Keratinocyte (primary cell): ENCODE measurements around the gene DIPK2B. TPM values are rescaled to one million over a fixed set of nuclear protein-coding genes. Genes with fewer than 3 reads are reported as not detected.

ENCODE experiments used
- DNase-seq: peaks from one replicate; pipeline ENCODE4 v3.0.0-alpha.2; 2011; ENCODE audit warnings: low read depth, missing footprints, low spot score
- FAIRE-seq: peaks from 2 replicates; lab custom pipeline; 2011; peaks lifted over from hg19 to GRCh38; lab: Jason Lieb, UNC
- H2AFZ ChIP-seq: 2 replicates; pipeline ENCODE4 v1.6.0; 2012; ENCODE audit warnings: low read length, control low read depth, inconsistent platforms; ENCODE audit not compliant: control insufficient read depth
- H3K27ac ChIP-seq: 2 replicates; pipeline ENCODE4 v1.5.1; 2011; ENCODE audit warnings: low read length; ENCODE audit not compliant: control insufficient read depth, insufficient read depth
- H3K27me3 ChIP-seq: 3 replicates; pipeline ENCODE4 v1.6.0; 2011; ENCODE audit warnings: low read length; ENCODE audit not compliant: control insufficient read depth, insufficient read depth; ENCODE audit errors: extremely low read depth
- H3K36me3 ChIP-seq, 2 experiments: 2 replicates in 1 of 2; 3 replicates in 1 of 2; pipeline ENCODE4 v1.5.1; 2011; ENCODE audit warnings: low read length in 2 of 2, mild to moderate bottlenecking in 1 of 2; ENCODE audit not compliant: control insufficient read depth in 2 of 2, insufficient read depth in 2 of 2; ENCODE audit errors: extremely low read depth in 1 of 2
- H3K4me1 ChIP-seq: 3 replicates; pipeline ENCODE4 v1.5.1; 2011; ENCODE audit warnings: low read length; ENCODE audit not compliant: control insufficient read depth, insufficient read depth; ENCODE audit errors: extremely low read depth
- H3K4me2 ChIP-seq: 3 replicates; pipeline ENCODE4 v1.6.0; 2011; ENCODE audit warnings: low read depth, low read length; ENCODE audit not compliant: control insufficient read depth, insufficient read depth; ENCODE audit errors: extremely low read depth
- H3K4me3 ChIP-seq, 3 experiments: fragments of 200-600 bp in 1 of 3; sonication (generic) in 1 of 3; 2 replicates in 2 of 3; 3 replicates in 1 of 3; pipeline ENCODE4 v1.5.1; 2011 to 2016; ENCODE audit warnings: low read length in 3 of 3, mild to moderate bottlenecking in 3 of 3, control low read depth in 2 of 3, inconsistent platforms in 1 of 3, low read depth in 1 of 3, mixed read lengths in 1 of 3, mixed run types in 1 of 3, moderate library complexity in 1 of 3; ENCODE audit not compliant: control insufficient read depth in 2 of 3, insufficient read depth in 2 of 3; ENCODE audit errors: extremely low read depth in 1 of 3
- H3K79me2 ChIP-seq: 2 replicates; pipeline ENCODE4 v1.6.0; 2012; ENCODE audit warnings: low read length; ENCODE audit not compliant: control insufficient read depth, insufficient read depth
- H3K9ac ChIP-seq: 3 replicates; pipeline ENCODE4 v1.6.0; 2011; ENCODE audit warnings: low read length; ENCODE audit not compliant: control insufficient read depth, insufficient read depth; ENCODE audit errors: extremely low read depth
- H3K9me1 ChIP-seq: 3 replicates; pipeline ENCODE4 v1.6.0; 2011; ENCODE audit warnings: low read length; ENCODE audit not compliant: control insufficient read depth, insufficient read depth; ENCODE audit errors: extremely low read depth
- H3K9me3 ChIP-seq: 2 replicates; pipeline ENCODE4 v1.5.1; 2012; ENCODE audit warnings: low read depth, low read length; ENCODE audit not compliant: control insufficient read depth
- H4K20me1 ChIP-seq: 3 replicates; pipeline ENCODE4 v1.6.0; 2011; ENCODE audit warnings: low read length; ENCODE audit not compliant: control insufficient read depth, insufficient read depth; ENCODE audit errors: extremely low read depth
- EZH2 ChIP-seq: IDR thresholded peaks from one replicate; pipeline ENCODE4 v1.6.1; 2012; ENCODE audit warnings: inconsistent platforms, mild to moderate bottlenecking, low read length, moderate library complexity
- dilution Hi-C: fragments of 300-500 bp; cut with MboI; formaldehyde crosslinking; loops from one replicate; pipeline ENCODE4 v1.7.0; 2020; ENCODE audit warnings: low sequenced_read_pairs; ENCODE audit not compliant: extremely low pct_ligation_motif_present
- polyA plus RNA-seq, 5 experiments: library from polyadenylated mRNA; depleted of rRNA in 3 of 5; stranded (reverse) in 3 of 5; stranded (forward) in 1 of 5; unstranded in 1 of 5; fragments of >200 nt; gene quantifications; 1 replicate in 1 of 5; 2 replicates in 3 of 5; 3 replicates in 1 of 5; pipeline versions ENCODE4 v1.2.1 to v1.2.3, GENCODE V29; 2011 to 2012; ENCODE audit warnings: missing spikeins in 2 of 5, low read depth in 1 of 5, low replicate concordance in 1 of 5
- TF ChIP-seq, protein P1 (sequence below), 3 experiments: IDR thresholded peaks in 1 of 3; conservative IDR thresholded peaks in 1 of 3; optimal IDR thresholded peaks in 1 of 3; 2 replicates in 2 of 3; 3 replicates in 1 of 3; pipeline versions ENCODE3 to v1.5.1; 2011; ENCODE audit warnings: low read length in 3 of 3, mild to moderate bottlenecking in 3 of 3, moderate library complexity in 2 of 3, control low read depth in 1 of 3, inconsistent platforms in 1 of 3; ENCODE audit not compliant: insufficient read depth in 2 of 3; ENCODE audit errors: extremely low read depth in 1 of 3

The DIPK2B gene
- polyA plus RNA-seq, 1 donor (not counting 4 experiments of a cell fraction or from before 2014, with no cell fraction given) = not detected

DNA sequence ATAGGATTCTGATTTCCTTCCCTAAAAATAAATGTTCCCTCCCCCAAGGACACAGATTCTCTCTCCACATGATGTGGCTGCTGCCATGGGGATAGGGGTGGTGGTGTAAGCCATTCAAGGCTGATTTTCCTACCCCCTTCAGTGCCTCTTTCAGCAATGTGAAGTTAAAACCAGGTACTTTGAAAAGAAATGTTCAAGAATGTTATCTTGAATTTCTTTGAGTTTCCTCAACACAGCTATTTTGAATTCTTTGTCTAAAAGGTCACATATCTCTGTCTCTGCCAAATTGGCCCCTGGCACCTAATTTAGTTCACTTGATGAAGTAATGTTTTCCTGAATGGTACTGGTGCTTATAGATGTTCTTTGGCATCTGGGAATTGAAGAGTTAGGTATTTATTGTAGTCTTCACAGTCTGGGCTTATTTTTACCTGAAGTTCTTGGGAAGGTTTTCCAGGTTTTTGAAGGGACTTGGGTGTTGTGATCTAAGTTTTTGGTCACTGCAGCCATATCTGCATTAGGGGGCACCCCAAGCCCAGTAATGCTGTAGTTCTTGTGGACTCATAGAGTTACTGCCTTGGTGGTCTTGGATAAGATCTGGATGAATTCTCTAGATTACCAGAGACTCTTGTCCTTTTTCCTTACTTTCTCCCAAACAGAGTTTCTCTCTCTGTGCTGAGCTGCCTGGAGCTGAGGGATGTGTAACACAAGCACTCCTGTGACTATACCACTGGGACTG lies 7.6 kb upstream of the DIPK2B start:
- TF ChIP-seq, protein P1, sequence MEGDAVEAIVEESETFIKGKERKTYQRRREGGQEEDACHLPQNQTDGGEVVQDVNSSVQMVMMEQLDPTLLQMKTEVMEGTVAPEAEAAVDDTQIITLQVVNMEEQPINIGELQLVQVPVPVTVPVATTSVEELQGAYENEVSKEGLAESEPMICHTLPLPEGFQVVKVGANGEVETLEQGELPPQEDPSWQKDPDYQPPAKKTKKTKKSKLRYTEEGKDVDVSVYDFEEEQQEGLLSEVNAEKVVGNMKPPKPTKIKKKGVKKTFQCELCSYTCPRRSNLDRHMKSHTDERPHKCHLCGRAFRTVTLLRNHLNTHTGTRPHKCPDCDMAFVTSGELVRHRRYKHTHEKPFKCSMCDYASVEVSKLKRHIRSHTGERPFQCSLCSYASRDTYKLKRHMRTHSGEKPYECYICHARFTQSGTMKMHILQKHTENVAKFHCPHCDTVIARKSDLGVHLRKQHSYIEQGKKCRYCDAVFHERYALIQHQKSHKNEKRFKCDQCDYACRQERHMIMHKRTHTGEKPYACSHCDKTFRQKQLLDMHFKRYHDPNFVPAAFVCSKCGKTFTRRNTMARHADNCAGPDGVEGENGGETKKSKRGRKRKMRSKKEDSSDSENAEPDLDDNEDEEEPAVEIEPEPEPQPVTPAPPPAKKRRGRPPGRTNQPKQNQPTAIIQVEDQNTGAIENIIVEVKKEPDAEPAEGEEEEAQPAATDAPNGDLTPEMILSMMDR (optimal IDR thresholded peaks at IDR 0.05 in 1 of 3, IDR thresholded peaks at IDR 0.05 in 1 of 3, conservative IDR thresholded peaks at IDR 0.05 in 1 of 3; ENCODE audit: extremely low read depth in 1 of 3, insufficient read depth in 2 of 3, low read length in 3 of 3) = no peak
- no peak for TF ChIP-seq EZH2
- H3K36me3 ChIP-seq = no peaks in the 10 kb centered on the region
- H4K20me1 ChIP-seq = no peaks in the 10 kb centered on the region
- no peak overlapping the region for H3K27ac ChIP-seq
- no peak overlapping the region for H2AFZ ChIP-seq
- H3K79me2 ChIP-seq = no peaks in the 10 kb centered on the region
- no peaks in the 10 kb centered on the region for H3K4me1 ChIP-seq
- no peak overlapping the region for H3K4me2 ChIP-seq
- H3K27me3 ChIP-seq = peaks cover 6% of the 10 kb centered on the region
- dilution Hi-C loops = no loop called here
- no peak overlapping the region for H3K9ac ChIP-seq
- no peaks in the 10 kb centered on the region for H3K9me1 ChIP-seq
- FAIRE-seq (no peak), DNase-seq (no peak)
- no peak overlapping the region for H3K4me3 ChIP-seq
- H3K9me3 ChIP-seq = peaks cover 4% of the 10 kb centered on the region

DNA sequence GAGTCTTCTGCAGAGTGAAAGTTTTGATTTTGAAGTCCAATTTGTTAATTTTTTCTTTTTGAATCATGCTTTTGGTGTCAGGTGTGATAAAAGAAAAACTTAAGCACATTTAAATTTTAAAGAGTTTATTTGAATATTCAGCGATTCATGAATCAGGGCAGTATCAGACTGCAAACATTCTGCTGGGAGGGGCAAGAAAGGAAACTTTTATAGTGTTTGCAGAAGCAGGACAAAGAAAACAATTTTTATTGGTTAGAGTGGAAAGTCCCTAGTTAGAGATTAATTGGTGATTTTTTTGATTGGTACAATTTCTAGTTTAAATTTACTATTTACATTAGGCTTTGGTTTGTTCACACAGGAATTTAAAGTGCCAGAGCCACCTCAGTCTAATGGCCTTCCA lies 1.5 kb upstream of the DIPK2B start:
- Histone ChIP-seq H3K27me3 (peaks cover 44% of the 10 kb centered on the region), H4K20me1 (no peaks in the 10 kb centered on the region), H3K9ac (no peak overlapping the region), H3K4me2 (no peak overlapping the region), H3K36me3 (no peaks in the 10 kb centered on the region), H3K4me1 (no peaks in the 10 kb centered on the region), H3K4me3 (no peak overlapping the region), H2AFZ (no peak overlapping the region), H3K79me2 (no peaks in the 10 kb centered on the region), H3K27ac (no peak overlapping the region), H3K9me1 (no peaks in the 10 kb centered on the region), H3K9me3 (peaks cover 4% of the 10 kb centered on the region)
- TF ChIP-seq, protein P1 (optimal IDR thresholded peaks at IDR 0.05 in 1 of 3, IDR thresholded peaks at IDR 0.05 in 1 of 3, conservative IDR thresholded peaks at IDR 0.05 in 1 of 3; ENCODE audit: extremely low read depth in 1 of 3, insufficient read depth in 2 of 3, low read length in 3 of 3) = no peak
- no peak for TF ChIP-seq EZH2
- FAIRE-seq (no peak), DNase-seq (no peak)
- dilution Hi-C loops = no loop called here
